Vagina (tissue), 2 donors: ENCODE data around the gene PRSS21. TPM values are rescaled to one million over a fixed set of nuclear protein-coding genes. Genes with fewer than 3 reads are reported as not detected.

Experiments used
- DNase-seq, 2 donors: peaks; one replicate each; pipeline ENCODE4 v3.0.0-alpha.2; 2017; ENCODE audit errors: extremely low spot score in 2 of 2
- H3K27ac ChIP-seq: fragments of 200-600 bp; sonication (generic); one replicate; pipeline ENCODE4 v1.5.1; 2019
- H3K27me3 ChIP-seq: fragments of 200-600 bp; sonication (generic); one replicate; pipeline ENCODE4 v1.5.1; 2019
- H3K36me3 ChIP-seq, 2 donors: fragments of 200-600 bp; sonication (generic); one replicate each; pipeline ENCODE4 v1.5.1; 2017 to 2019
- H3K4me1 ChIP-seq: fragments of 200-600 bp; sonication (generic); one replicate; pipeline ENCODE4 v1.5.1; 2019
- H3K4me3 ChIP-seq, 2 donors: fragments of 200-600 bp; sonication (generic); 1 replicate in 1 of 2; 2 replicates in 1 of 2; pipeline ENCODE4 v1.5.1; 2016 to 2019
- H3K9me3 ChIP-seq: fragments of 200-600 bp; sonication (generic); one replicate; pipeline ENCODE4 v1.5.1; 2019
- CTCF ChIP-seq, 3 experiments: fragments of 450-650 bp in 2 of 3; fragments of 200-600 bp in 1 of 3; sonication (generic) in 1 of 3; IDR thresholded peaks; one replicate each; pipeline ENCODE4 v1.5.1; 2017 to 2019; ENCODE audit warnings: antibody characterized with exemption in 3 of 3, mild to moderate bottlenecking in 2 of 3, moderate library complexity in 2 of 3
- POLR2A ChIP-seq, 2 donors: fragments of 450-650 bp; IDR thresholded peaks; one replicate each; pipeline ENCODE4 v1.6.1; 2017; ENCODE audit warnings: antibody characterized with exemption in 2 of 2, mild to moderate bottlenecking in 2 of 2, moderate library complexity in 2 of 2
- POLR2AphosphoS5 ChIP-seq, 2 donors: sonication (generic); formaldehyde crosslinking; IDR thresholded peaks; one replicate each; pipeline ENCODE4 v1.9.0; 2017; ENCODE audit warnings: antibody characterized with exemption in 2 of 2, mild to moderate bottlenecking in 2 of 2, low read depth in 1 of 2; ENCODE audit not compliant: insufficient read depth in 1 of 2
- intact Hi-C: fragments of 100-400 bp; cut with DNase I; formaldehyde crosslinking; loops from one replicate; pipeline ENCODE4 v1.15.1; 2023
- total RNA-seq: library from RNA; depleted of rRNA; stranded (reverse); fragments of >200 nt; gene quantifications from one replicate; pipeline ENCODE4 v1.2.3, GENCODE V29; 2016

Gene PRSS21
- total RNA-seq, 1 donor from 2014 or later: not detected

- intact Hi-C loops: loop anchor here (10.0 kb wide), 1 partner anchor 651 kb away; no protein-coding TSS in a partner anchor
- Histone ChIP-seq H3K9me3 (no peaks in the 10 kb centered on the region), H3K4me1 (peaks cover 20% of the 10 kb centered on the region), H3K36me3 (no peaks in the 10 kb centered on the region), H3K27ac (no peak overlapping the region), H3K4me3 (no peak overlapping the region), H3K27me3 (no peaks in the 10 kb centered on the region)
- DNase-seq: no peak
- no peak for TF ChIP-seq CTCF (IDR thresholded peaks at IDR 0.05)
- no peak for TF ChIP-seq POLR2A (IDR thresholded peaks at IDR 0.05)
- no peak for TF ChIP-seq POLR2AphosphoS5 (IDR thresholded peaks at IDR 0.05; ENCODE audit: insufficient read depth in 1 of 2, low read depth in 1 of 2)
These were observed 16.7 kb downstream of the PRSS21 start for GRCh38 chr16:2833776-2834175.

DNA sequence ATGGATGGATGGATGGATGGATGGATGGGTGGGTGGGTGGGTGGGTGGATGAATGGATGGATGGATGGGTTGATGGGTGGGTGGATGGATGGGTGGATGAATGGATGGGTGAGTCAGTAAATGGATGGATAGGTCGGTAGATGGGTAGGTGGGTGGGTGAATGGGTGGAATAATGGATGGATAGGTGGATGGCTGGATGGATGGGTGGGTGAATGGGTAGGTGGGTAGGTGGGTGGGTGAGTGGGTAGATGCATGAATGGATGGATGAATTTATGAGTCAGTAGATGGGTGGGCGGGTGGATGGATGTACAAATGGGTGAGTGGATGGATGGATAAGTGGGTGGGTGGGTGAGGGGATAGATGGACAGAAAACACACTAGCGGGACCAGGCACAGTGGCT, 17.9 kb downstream of the PRSS21 start:
- DNase-seq: no peak
- Histone ChIP-seq H3K9me3 (no peaks in the 10 kb centered on the region), H3K4me1 (peaks cover 13% of the 10 kb centered on the region), H3K27me3 (no peaks in the 10 kb centered on the region), H3K27ac (no peak overlapping the region), H3K36me3 (no peaks in the 10 kb centered on the region), H3K4me3 (no peak overlapping the region)
- intact Hi-C loops: loop anchor here (10.0 kb wide), 1 partner anchor 650 kb away; no protein-coding TSS in a partner anchor
- TF ChIP-seq POLR2AphosphoS5 (IDR thresholded peaks at IDR 0.05; ENCODE audit: insufficient read depth in 1 of 2, low read depth in 1 of 2): no peak
- TF ChIP-seq CTCF (IDR thresholded peaks at IDR 0.05): no peak
- no peak for TF ChIP-seq POLR2A (IDR thresholded peaks at IDR 0.05)

DNA sequence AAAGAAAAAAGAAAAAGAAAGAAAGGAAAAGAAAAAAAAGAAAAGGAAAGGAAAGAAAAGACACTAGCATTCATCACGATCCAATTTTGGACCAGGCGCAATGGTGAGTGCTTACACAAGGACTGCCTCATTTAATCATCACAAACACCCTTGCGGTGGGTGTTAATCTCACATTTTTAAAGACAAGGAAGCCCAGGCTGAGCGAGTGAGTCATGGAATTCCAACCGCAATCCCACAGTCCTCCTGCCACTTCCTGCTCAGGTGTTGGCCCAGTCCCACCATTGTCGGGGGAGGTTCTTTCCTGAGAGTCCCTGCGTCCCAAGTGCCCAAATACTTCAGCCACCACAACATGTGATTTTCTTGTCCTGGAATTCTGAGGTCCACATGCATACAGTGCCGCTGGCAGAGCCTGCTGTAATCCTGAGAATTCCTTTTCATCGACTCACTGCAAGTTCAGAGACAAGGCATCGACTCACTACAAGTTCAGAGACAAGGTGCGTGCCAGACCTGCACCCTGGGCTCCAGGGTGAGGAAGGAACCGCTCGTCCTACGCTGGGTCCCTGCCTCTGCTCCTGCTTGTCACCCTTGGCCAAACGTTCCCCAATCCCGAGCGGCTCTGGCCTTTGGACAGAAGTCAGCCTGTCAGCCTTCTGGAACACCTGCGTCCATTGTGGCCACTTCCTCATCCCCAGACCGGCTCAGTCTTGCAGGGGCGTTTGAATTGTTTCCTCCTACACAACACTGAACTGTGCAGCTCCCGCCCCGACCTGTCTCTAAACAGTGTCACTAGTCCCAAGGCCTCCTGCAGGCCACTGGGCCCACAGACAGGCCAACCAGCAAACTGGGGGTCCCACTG, 18.8 kb downstream of the PRSS21 start:
- Histone ChIP-seq H3K9me3 (no peaks in the 10 kb centered on the region), H3K4me1 (peaks cover 8% of the 10 kb centered on the region), H3K4me3 (no peak overlapping the region), H3K27me3 (no peaks in the 10 kb centered on the region), H3K27ac (no peak overlapping the region), H3K36me3 (no peaks in the 10 kb centered on the region)
- no peak for TF ChIP-seq POLR2A (IDR thresholded peaks at IDR 0.05)
- no peak for TF ChIP-seq POLR2AphosphoS5 (IDR thresholded peaks at IDR 0.05; ENCODE audit: insufficient read depth in 1 of 2, low read depth in 1 of 2)
- no peak for TF ChIP-seq CTCF (IDR thresholded peaks at IDR 0.05)
- intact Hi-C loops: loop anchor here (10.0 kb wide), 1 partner anchor 649 kb away; no protein-coding TSS in a partner anchor
- DNase-seq: no peak

DNA sequence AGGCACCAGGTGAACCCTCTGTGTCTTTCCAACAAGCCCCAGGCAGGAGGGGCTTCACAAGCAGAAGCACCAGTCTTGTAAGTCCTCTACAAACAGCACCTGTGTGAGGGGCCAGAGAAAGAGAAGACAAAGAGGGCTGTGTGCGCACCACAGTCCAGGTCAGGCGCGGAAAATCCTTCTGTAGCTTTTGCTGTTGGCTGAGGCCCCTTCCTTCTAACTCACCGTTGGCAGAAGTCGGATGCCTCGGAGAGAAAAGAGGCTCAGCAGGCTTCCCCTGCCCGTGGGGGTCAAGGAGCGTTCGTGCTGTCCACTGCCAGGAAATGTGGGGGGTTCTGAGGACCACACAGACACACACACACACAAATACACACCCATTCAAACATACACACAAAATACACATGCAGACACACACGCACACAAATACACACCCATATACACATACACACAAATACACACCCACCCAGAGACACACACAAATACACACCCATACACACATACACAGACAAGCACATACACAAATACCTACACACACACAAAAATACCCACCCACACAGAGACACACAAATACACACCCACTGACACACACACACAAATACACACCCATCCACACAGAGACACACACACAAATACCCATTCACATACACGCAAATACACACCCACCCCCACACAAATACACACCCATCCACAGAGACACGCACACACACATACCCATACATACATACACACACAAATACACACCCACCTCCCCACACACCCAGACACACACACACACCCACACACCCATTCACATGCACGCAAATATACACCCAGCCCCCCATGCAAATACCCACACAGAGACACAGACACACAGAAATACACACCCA, 19.8 kb downstream of the PRSS21 start:
- Histone ChIP-seq H3K4me1 (peaks cover 15% of the 10 kb centered on the region), H3K36me3 (no peaks in the 10 kb centered on the region), H3K27me3 (no peaks in the 10 kb centered on the region), H3K4me3 (no peak overlapping the region), H3K27ac (no peak overlapping the region), H3K9me3 (no peaks in the 10 kb centered on the region)
- TF ChIP-seq CTCF (IDR thresholded peaks at IDR 0.05): no peak
- no peak for TF ChIP-seq POLR2A (IDR thresholded peaks at IDR 0.05)
- TF ChIP-seq POLR2AphosphoS5 (IDR thresholded peaks at IDR 0.05; ENCODE audit: insufficient read depth in 1 of 2, low read depth in 1 of 2): no peak
- intact Hi-C loops: loop anchor here (10.0 kb wide), 1 partner anchor 648 kb away; no protein-coding TSS in a partner anchor
- DNase-seq: no peak
